T-helper 17 cell (primary cell): Measurements from ENCODE around the gene SLC35D3. TPM values are rescaled to one million over a fixed set of nuclear protein-coding genes. Genes with fewer than 3 reads are reported as not detected.
"Not testable (repeated sequence)": the region's sequence is repeated elsewhere in the genome, so short reads cannot be mapped to it uniquely, and the experiment has no call there.

Experiments
- ATAC-seq: fragments of 150-1000 bp; cut with Tn5 transposase; 2 replicates; pipeline ENCODE4 v1.10.0; 2021; ENCODE audit warnings: mild to moderate bottlenecking, moderate library complexity
- DNase-seq, 3 donors: peaks; one replicate each; pipeline versions ENCODE4 v3.0.0 to v3.0.0-alpha.2; 2020 to 2021
- H3K9me3 ChIP-seq: one replicate; pipeline ENCODE4 v1.7.0; 2013; ENCODE audit warnings: low read length, mild to moderate bottlenecking; ENCODE audit not compliant: control insufficient read depth, poor library complexity, severe bottlenecking
- H3K27ac Mint-ChIP-seq: one replicate; pipeline ENCODE4 v1.8.0; 2022; ENCODE audit warnings: mild to moderate bottlenecking, moderate library complexity, mixed read lengths
- H3K27me3 Mint-ChIP-seq: one replicate; pipeline ENCODE4 v1.8.0; 2022; ENCODE audit warnings: mixed read lengths
- H3K36me3 Mint-ChIP-seq: one replicate; pipeline ENCODE4 v1.8.0; 2022; ENCODE audit warnings: low read depth, mixed read lengths
- H3K4me1 Mint-ChIP-seq: one replicate; pipeline ENCODE4 v1.8.0; 2022; ENCODE audit warnings: mild to moderate bottlenecking, mixed read lengths
- H3K4me3 Mint-ChIP-seq: one replicate; pipeline ENCODE4 v1.8.0; 2022; ENCODE audit warnings: mild to moderate bottlenecking, moderate library complexity, mixed read lengths
- total RNA-seq, 4 donors: library from RNA in 2 of 4; stranded (reverse) in 2 of 4; gene quantifications; one replicate each; pipeline ENCODE4 v1.2.3 and lab custom pipeline; 2022 to 2026

Gene SLC35D3
- total RNA-seq, 2 donors from 2014 or later: 1.6 TPM; not detected in 1

GRCh38 chr6:136961848-136962247 lies 39.7 kb downstream of the SLC35D3 start:
- ATAC-seq: no peak
- Mint-ChIP-seq H3K4me3 (no peak overlapping the region), H3K36me3 (no peaks in the 10 kb centered on the region), H3K4me1 (peaks cover 3% of the 10 kb centered on the region), H3K27ac (no peak overlapping the region), H3K27me3 (peaks cover 53% of the 10 kb centered on the region)
- no peaks in the 10 kb centered on the region for H3K9me3 ChIP-seq
- no peak for DNase-seq

DNA sequence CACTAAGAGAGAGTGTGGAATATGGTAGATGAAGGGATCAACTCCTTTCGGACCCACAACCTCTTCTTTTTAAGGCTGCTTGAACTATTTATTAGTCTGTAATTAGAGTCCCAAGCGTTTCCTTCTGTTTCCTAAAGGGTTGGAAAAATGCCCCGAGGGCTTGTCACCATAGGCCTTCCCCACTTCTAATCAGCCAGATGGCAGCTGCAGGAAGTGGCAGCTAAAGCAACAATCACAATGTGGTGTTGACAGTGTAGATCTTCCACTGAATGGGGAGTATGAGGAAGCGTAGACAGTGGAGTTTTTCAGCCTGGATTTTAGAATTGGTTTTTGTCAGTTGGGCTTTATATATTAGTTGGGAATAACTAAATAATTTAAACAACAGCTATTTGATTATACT lies 40.6 kb downstream of the SLC35D3 start:
- H3K9me3 ChIP-seq: no peaks in the 10 kb centered on the region
- Mint-ChIP-seq H3K4me1 (peaks cover 3% of the 10 kb centered on the region), H3K27me3 (peaks cover 57% of the 10 kb centered on the region), H3K36me3 (no peaks in the 10 kb centered on the region), H3K27ac (no peak overlapping the region), H3K4me3 (no peak overlapping the region)
- ATAC-seq (no peak), DNase-seq (no peak)

DNA sequence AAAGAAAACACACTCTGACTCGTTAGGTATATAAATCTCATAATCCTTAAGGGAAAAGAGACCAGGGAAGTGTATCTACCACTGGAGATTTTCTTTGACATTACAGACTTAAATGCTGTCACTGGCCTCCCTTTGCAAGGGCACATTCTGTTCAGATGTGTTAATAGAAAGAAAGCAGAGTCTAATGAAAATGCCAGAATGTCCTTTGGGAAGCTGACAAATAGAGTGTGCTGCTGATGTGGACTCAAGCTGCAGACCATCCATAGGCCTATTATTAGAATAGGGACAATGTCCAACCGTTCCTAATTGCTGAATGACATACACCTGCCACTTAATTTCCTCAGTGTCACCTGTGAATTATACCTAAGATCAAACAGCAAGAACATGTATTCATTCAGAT lies 41.2 kb downstream of the SLC35D3 start:
- DNase-seq (no peak), ATAC-seq (no peak)
- no peak overlapping the region for H3K27ac Mint-ChIP-seq
- H3K4me1 Mint-ChIP-seq: peaks cover 5% of the 10 kb centered on the region
- no peaks in the 10 kb centered on the region for H3K9me3 ChIP-seq
- H3K27me3 Mint-ChIP-seq: peaks cover 63% of the 10 kb centered on the region
- H3K36me3 Mint-ChIP-seq: no peaks in the 10 kb centered on the region
- no peak overlapping the region for H3K4me3 Mint-ChIP-seq

- Mint-ChIP-seq H3K4me1 (peaks cover 5% of the 10 kb centered on the region), H3K27me3 (peaks cover 63% of the 10 kb centered on the region), H3K36me3 (no peaks in the 10 kb centered on the region), H3K27ac (no peak overlapping the region), H3K4me3 (no peak overlapping the region)
- DNase-seq: no peak
- ATAC-seq: no peak
- H3K9me3 ChIP-seq: no peaks in the 10 kb centered on the region
Measured at GRCh38 chr6:136964398-136964797, 42.3 kb downstream of the SLC35D3 start.

GRCh38 chr6:136967876-136968752 lies 46.0 kb downstream of the SLC35D3 start:
- DNase-seq (peak; percentile 23 to 59 (median 32)), ATAC-seq (peak; percentile 96)
- Mint-ChIP-seq H3K36me3 (no peaks in the 10 kb centered on the region), H3K4me3 (no peak overlapping the region), H3K27me3 (peaks cover 65% of the 10 kb centered on the region), H3K4me1 (peaks cover 5% of the 10 kb centered on the region), H3K27ac (no peak overlapping the region)
- no peaks in the 10 kb centered on the region for H3K9me3 ChIP-seq

DNA sequence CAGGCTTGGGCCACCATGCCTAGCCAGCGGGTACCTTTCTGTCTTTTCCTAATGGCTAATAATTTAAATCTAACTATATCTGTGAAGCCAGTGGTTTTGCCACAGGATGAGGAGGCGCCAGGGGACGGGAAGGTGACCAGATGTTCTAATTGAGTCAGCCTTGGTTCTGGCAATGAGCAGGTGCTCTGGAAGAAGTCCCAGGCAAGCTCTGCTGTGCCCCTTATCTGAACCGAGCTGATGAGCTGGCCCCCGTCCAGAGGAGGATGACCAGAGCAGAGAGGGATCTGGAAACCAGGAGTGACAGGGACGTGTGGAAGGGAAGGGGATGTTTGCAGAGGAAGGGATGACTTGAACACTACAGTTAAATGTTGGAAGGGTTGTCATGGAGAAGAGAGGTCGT lies 46.7 kb downstream of the SLC35D3 start:
- Mint-ChIP-seq H3K27ac (no peak overlapping the region), H3K4me3 (no peak overlapping the region), H3K27me3 (peaks cover 65% of the 10 kb centered on the region), H3K36me3 (no peaks in the 10 kb centered on the region), H3K4me1 (peaks cover 5% of the 10 kb centered on the region)
- no peak for ATAC-seq
- no peaks in the 10 kb centered on the region for H3K9me3 ChIP-seq
- no peak for DNase-seq

DNA sequence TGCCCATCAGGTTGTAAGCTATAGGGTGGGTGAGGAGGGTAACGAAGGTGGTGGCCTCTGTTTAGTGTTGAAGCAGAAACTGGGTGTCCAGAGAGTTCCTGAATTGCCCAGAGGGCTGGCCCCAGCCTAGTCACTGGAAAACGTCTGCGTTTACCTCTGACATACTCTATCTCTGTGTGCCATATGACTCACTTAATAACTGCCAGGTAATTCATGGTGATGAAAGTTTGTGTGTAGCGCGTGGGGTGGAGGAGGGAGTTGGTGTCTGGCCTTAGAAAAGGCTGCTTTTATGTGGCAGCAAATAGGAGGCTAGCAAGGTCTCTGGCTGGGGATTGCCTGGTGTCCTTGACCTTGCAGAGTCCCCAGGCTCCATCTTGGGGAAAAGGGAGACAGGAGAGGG lies 47.3 kb downstream of the SLC35D3 start:
- peaks cover 61% of the 10 kb centered on the region for H3K27me3 Mint-ChIP-seq
- DNase-seq (no peak), ATAC-seq (no peak)
- H3K36me3 Mint-ChIP-seq: no peaks in the 10 kb centered on the region
- H3K9me3 ChIP-seq: no peaks in the 10 kb centered on the region
- H3K27ac Mint-ChIP-seq: no peak overlapping the region
- peaks cover 5% of the 10 kb centered on the region for H3K4me1 Mint-ChIP-seq
- H3K4me3 Mint-ChIP-seq: no peak overlapping the region

GRCh38 chr6:136969930-136970329 lies 47.8 kb downstream of the SLC35D3 start:
- no peak for ATAC-seq
- no peak overlapping the region for H3K4me3 Mint-ChIP-seq
- H3K36me3 Mint-ChIP-seq: no peaks in the 10 kb centered on the region
- DNase-seq: no peak
- H3K9me3 ChIP-seq: no peaks in the 10 kb centered on the region
- peaks cover 61% of the 10 kb centered on the region for H3K27me3 Mint-ChIP-seq
- H3K27ac Mint-ChIP-seq: no peak overlapping the region
- peaks cover 5% of the 10 kb centered on the region for H3K4me1 Mint-ChIP-seq

GRCh38 chr6:136971609-136972008 lies 49.5 kb downstream of the SLC35D3 start:
- no peak overlapping the region for H3K4me3 Mint-ChIP-seq
- ATAC-seq: no peak

DNA sequence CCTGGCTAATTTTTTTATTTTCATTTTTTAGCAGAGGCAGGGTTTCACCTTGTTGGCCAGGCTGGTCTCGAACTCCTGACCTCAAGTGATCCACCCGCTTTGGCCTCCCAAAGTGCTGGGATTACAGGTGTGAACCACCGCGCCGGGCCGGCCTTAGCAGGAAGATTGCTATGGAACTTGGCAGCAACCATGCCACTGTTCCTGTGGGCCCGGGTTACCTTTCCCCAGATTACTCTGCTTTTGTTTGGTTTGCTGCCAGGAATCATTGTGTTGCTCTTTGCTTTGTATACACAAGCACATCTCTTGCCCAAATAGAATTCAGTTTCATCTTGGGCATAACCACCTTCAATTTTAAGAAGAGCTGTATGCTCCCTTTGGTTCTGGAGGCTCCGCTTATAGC lies 51.7 kb downstream of the SLC35D3 start:
- H3K4me3 Mint-ChIP-seq, H3K4me1 Mint-ChIP-seq, H3K36me3 Mint-ChIP-seq, ATAC-seq, H3K27ac Mint-ChIP-seq, DNase-seq, H3K9me3 ChIP-seq: not testable (repeated sequence)
- H3K27me3 Mint-ChIP-seq: peaks cover 29% of the 10 kb centered on the region

More at GRCh38 chr6:136971609-136972008, 49.5 kb downstream of the SLC35D3 start:
- Mint-ChIP-seq H3K36me3 (no peaks in the 10 kb centered on the region), H3K4me1 (peaks cover 5% of the 10 kb centered on the region), H3K27ac (no peak overlapping the region), H3K27me3 (peaks cover 46% of the 10 kb centered on the region)
- no peak for DNase-seq
- no peaks in the 10 kb centered on the region for H3K9me3 ChIP-seq

Other genes with a start within 250 kb of the SLC35D3 start
- 10 to 100 TPM; 35.6 to 40.3 TPM for gene MAP3K5, start 129.8 kb upstream of the SLC35D3 start, total RNA-seq
- 1 to 10 TPM; 3.2 to 3.7 TPM for gene PEX7, start 99.7 kb upstream of the SLC35D3 start, total RNA-seq
- not detected for gene IL20RA, start 122.7 kb downstream of the SLC35D3 start, total RNA-seq